ENCODE measurements around the gene FBF1. TPM values are rescaled to one million over a fixed set of nuclear protein-coding genes. Genes with fewer than 3 reads are reported as not detected.

The FBF1 gene
- total and polyA plus RNA-seq, 4 experiments from 2014 or later = 3.7 to 42.7 (median 21.8) TPM

GRCh38 chr17:75900691-75901533 is 39.9 kb downstream of the FBF1 start:
- Mint-ChIP-seq H3K36me3 (peaks cover 4 to 38% of the 10 kb centered on the region in 2 donors), H3K4me1 (peaks cover 8 to 21% (median 12%) of the 10 kb centered on the region in 4 donors), H3K27me3 (no peaks in the 10 kb centered on the region), H3K4me3 (no peak overlapping the region), H3K27ac (peak overlapping the region in 1 of 7 donors; percentile 64), H3K9me3 (no peaks in the 10 kb centered on the region)
- no peaks in the 10 kb centered on the region for H3K9me3 ChIP-seq (ENCODE audit: control insufficient read depth in 1 of 2, low read length in 2 of 2)
- H3K27me3 ChIP-seq (ENCODE audit: insufficient read depth, low read length) = no peaks in the 10 kb centered on the region
- peaks cover 30% of the 10 kb centered on the region for H3K36me3 ChIP-seq (ENCODE audit: insufficient read depth, low read length)
- H3K27ac ChIP-seq (ENCODE audit: low read depth, low read length) = no peak overlapping the region
- peaks cover 24% of the 10 kb centered on the region for H3K4me1 ChIP-seq (ENCODE audit: insufficient read depth, low read length)
- H3K4me3 ChIP-seq (ENCODE audit: low read length in 2 of 2) = no peak overlapping the region
- ChIA-PET POLR2A (ENCODE audit: partially characterized antibody) (interaction anchor here (0.6 to 18.1 kb wide), 4 partner anchors 24 to 771 kb away, joined by 3 to 337 read pairs (median 64); partner anchors contain the start of genes TRIM47 and WBP2), CTCF (ENCODE audit: partially characterized antibody) (interaction anchor here (0.7 to 1.5 kb wide), 4 partner anchors 10 to 95 kb away, joined by 3 to 5 read pairs (median 4); partner anchors contain the start of gene TRIM47)
- intact Hi-C loops (cut with micrococcal nuclease) = loop anchor here (10.0 kb wide), 1 partner anchor 364 kb away; the partner anchor contains the start of gene UBALD2
- DNase-seq = no peak

GRCh38 chr17:75899767-75900468 is 40.9 kb downstream of the FBF1 start:
- H3K4me3 ChIP-seq (ENCODE audit: low read length in 2 of 2) = no peak overlapping the region
- H3K27me3 ChIP-seq (ENCODE audit: insufficient read depth, low read length) = no peaks in the 10 kb centered on the region
- ChIA-PET CTCF (ENCODE audit: partially characterized antibody) (interaction anchor here (0.7 to 1.5 kb wide), 6 partner anchors 9 to 114 kb away, joined by 3 to 5 read pairs (median 4); partner anchors contain the start of gene TRIM47), POLR2A (ENCODE audit: partially characterized antibody) (interaction anchor here (0.9 to 18.1 kb wide), 3 partner anchors 23 to 56 kb away, joined by 3 to 337 read pairs (median 123); partner anchors contain the start of genes TRIM47 and WBP2)
- Mint-ChIP-seq H3K4me1 (peaks cover 16 to 26% (median 21%) of the 10 kb centered on the region in 4 donors), H3K4me3 (no peak overlapping the region), H3K27ac (no peak overlapping the region), H3K36me3 (peaks cover 4 to 38% of the 10 kb centered on the region in 2 donors), H3K27me3 (no peaks in the 10 kb centered on the region), H3K9me3 (no peaks in the 10 kb centered on the region)
- no peak for DNase-seq
- H3K9me3 ChIP-seq (ENCODE audit: control insufficient read depth in 1 of 2, low read length in 2 of 2) = no peaks in the 10 kb centered on the region
- peaks cover 30% of the 10 kb centered on the region for H3K36me3 ChIP-seq (ENCODE audit: insufficient read depth, low read length)
- peaks cover 29% of the 10 kb centered on the region for H3K4me1 ChIP-seq (ENCODE audit: insufficient read depth, low read length)
- H3K27ac ChIP-seq (ENCODE audit: low read depth, low read length) = no peak overlapping the region
- intact Hi-C loops (cut with micrococcal nuclease) = loop anchor here (10.0 kb wide), 1 partner anchor 365 kb away; the partner anchor contains the start of gene UBALD2

GRCh38 chr17:75899353-75899752 is 41.5 kb downstream of the FBF1 start:
- Mint-ChIP-seq H3K9me3 (no peaks in the 10 kb centered on the region), H3K36me3 (peaks cover 4 to 37% of the 10 kb centered on the region in 2 donors), H3K4me1 (peaks cover 17 to 27% (median 23%) of the 10 kb centered on the region in 4 donors), H3K27me3 (no peaks in the 10 kb centered on the region), H3K27ac (peak overlapping the region in 2 of 7 donors; percentile 25 to 84), H3K4me3 (peak overlapping the region in 1 of 8 donors; percentile 6)
- intact Hi-C loops (cut with micrococcal nuclease) = no loop called here
- ChIA-PET POLR2A (ENCODE audit: partially characterized antibody) (interaction anchor here (4.7 to 18.1 kb wide), 3 partner anchors 22 to 53 kb away, joined by 79 to 337 read pairs (median 123); partner anchors contain the start of genes TRIM47, UNC13D and WBP2), CTCF (ENCODE audit: partially characterized antibody) (interaction anchor here (0.8 to 1.5 kb wide), 4 partner anchors 9 to 115 kb away, joined by 3 to 4 read pairs (median 3); no protein-coding TSS in a partner anchor)
- DNase-seq = no peak
- Histone ChIP-seq H3K4me1 (ENCODE audit: insufficient read depth, low read length) (peaks cover 33% of the 10 kb centered on the region), H3K9me3 (ENCODE audit: control insufficient read depth in 1 of 2, low read length in 2 of 2) (no peaks in the 10 kb centered on the region), H3K27ac (ENCODE audit: low read depth, low read length) (no peak overlapping the region), H3K4me3 (ENCODE audit: low read length in 2 of 2) (no peak overlapping the region), H3K27me3 (ENCODE audit: insufficient read depth, low read length) (no peaks in the 10 kb centered on the region), H3K36me3 (ENCODE audit: insufficient read depth, low read length) (peaks cover 30% of the 10 kb centered on the region)

GRCh38 chr17:75898791-75899190 is 42.1 kb downstream of the FBF1 start:
- H3K9me3 Mint-ChIP-seq = no peaks in the 10 kb centered on the region
- H3K36me3 Mint-ChIP-seq = peaks cover 4 to 36% of the 10 kb centered on the region in 2 donors
- peak overlapping the region in 1 of 8 donors; percentile 85 for H3K4me3 Mint-ChIP-seq
- H3K4me1 Mint-ChIP-seq = peaks cover 21 to 27% (median 24%) of the 10 kb centered on the region in 4 donors
- no peak overlapping the region for H3K27ac ChIP-seq (ENCODE audit: low read depth, low read length)
- H3K4me1 ChIP-seq (ENCODE audit: insufficient read depth, low read length) = peaks cover 34% of the 10 kb centered on the region
- no peaks in the 10 kb centered on the region for H3K27me3 Mint-ChIP-seq
- no peak overlapping the region for H3K4me3 ChIP-seq (ENCODE audit: low read length in 2 of 2)
- H3K27me3 ChIP-seq (ENCODE audit: insufficient read depth, low read length) = no peaks in the 10 kb centered on the region
- ChIA-PET POLR2A (ENCODE audit: partially characterized antibody) (interaction anchor here (3.1 to 18.1 kb wide), 5 partner anchors 22 to 145 kb away, joined by 14 to 337 read pairs (median 79); partner anchors contain the start of genes TRIM47, UNC13D and WBP2), CTCF (ENCODE audit: partially characterized antibody) (interaction anchor here (0.8 to 1.3 kb wide), 4 partner anchors 53 to 145 kb away, joined by 3 read pairs; no protein-coding TSS in a partner anchor)
- intact Hi-C loops (cut with micrococcal nuclease) = no loop called here
- no peaks in the 10 kb centered on the region for H3K9me3 ChIP-seq (ENCODE audit: control insufficient read depth in 1 of 2, low read length in 2 of 2)
- no peak for DNase-seq
- peaks cover 30% of the 10 kb centered on the region for H3K36me3 ChIP-seq (ENCODE audit: insufficient read depth, low read length)
- H3K27ac Mint-ChIP-seq = peak overlapping the region in 1 of 7 donors; percentile 84

- Mint-ChIP-seq H3K9me3 (no peaks in the 10 kb centered on the region), H3K27me3 (no peaks in the 10 kb centered on the region), H3K27ac (peak overlapping the region in 5 of 7 donors; percentile 19 to 86 (median 80)), H3K36me3 (peaks cover 4 to 38% of the 10 kb centered on the region in 2 donors), H3K4me3 (peak overlapping the region in 6 of 8 donors; percentile 74 to 85 (median 80)), H3K4me1 (peaks cover 22 to 28% (median 25%) of the 10 kb centered on the region in 4 donors)
- Histone ChIP-seq H3K4me1 (ENCODE audit: insufficient read depth, low read length) (peaks cover 28% of the 10 kb centered on the region), H3K27me3 (ENCODE audit: insufficient read depth, low read length) (no peaks in the 10 kb centered on the region), H3K36me3 (ENCODE audit: insufficient read depth, low read length) (peaks cover 30% of the 10 kb centered on the region), H3K9me3 (ENCODE audit: control insufficient read depth in 1 of 2, low read length in 2 of 2) (no peaks in the 10 kb centered on the region), H3K27ac (ENCODE audit: low read depth, low read length) (no peak overlapping the region), H3K4me3 (ENCODE audit: low read length in 2 of 2) (no peak overlapping the region)
- DNase-seq = peak in 1 of 5 donors; percentile 46
- intact Hi-C loops (cut with micrococcal nuclease) = no loop called here
- ChIA-PET CTCF (ENCODE audit: partially characterized antibody) (interaction anchor here (1.1 to 7.1 kb wide), 6 partner anchors 20 to 144 kb away, joined by 3 to 96 read pairs (median 3); partner anchors contain the start of gene TRIM47), POLR2A (ENCODE audit: partially characterized antibody) (interaction anchor here (2.7 to 18.1 kb wide), 9 partner anchors 21 to 144 kb away, joined by 11 to 337 read pairs (median 44); partner anchors contain the start of genes GALK1, TRIM47, UNC13D and UNK)
Observed at GRCh38 chr17:75898065-75898464, 42.8 kb downstream of the FBF1 start.

DNA sequence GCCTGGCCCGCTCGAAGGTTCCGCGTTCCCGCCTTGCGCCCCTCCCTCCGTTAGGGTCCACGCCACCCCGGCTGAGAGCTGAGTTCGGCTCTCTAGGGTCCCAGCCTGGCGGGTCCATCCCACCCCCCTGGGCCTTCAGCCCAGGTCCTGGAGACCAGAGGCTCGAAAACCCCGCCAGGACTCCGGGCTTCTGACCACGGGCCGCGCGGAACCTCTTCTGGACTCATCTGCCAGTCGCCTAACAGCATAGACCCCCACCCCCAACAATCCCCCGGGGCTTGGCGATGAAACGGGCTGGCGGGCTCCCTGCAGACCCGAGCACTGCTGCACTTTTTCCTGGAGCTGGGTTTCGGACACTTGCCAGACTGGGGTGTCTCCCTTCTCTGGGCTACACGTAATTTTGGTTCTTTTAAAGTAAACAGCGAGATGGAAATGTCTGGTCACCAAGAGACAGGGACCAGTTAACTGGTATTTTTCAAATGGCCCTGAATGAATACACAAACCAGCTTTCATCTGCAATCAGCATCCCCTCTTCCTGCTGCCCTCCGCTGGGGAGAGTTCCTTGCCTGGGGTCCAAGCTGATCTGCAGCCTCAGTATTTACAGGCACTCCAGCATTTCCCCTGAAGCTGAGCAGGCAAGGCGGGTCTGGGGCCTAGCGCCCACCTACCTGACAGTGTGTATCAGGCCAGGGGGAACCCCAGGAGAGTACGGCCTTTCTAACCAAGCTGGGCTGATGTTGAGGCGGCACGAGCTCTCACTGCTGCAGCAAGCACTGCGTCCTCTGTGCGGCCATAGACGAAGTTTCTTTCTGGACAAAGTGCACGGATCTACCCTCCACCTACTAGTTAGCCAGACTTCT is 43.5 kb downstream of the FBF1 start:
- Mint-ChIP-seq H3K27ac (peak overlapping the region in 6 of 7 donors; percentile 43 to 86 (median 80)), H3K27me3 (no peaks in the 10 kb centered on the region), H3K36me3 (peaks cover 4 to 37% of the 10 kb centered on the region in 2 donors), H3K4me3 (peak overlapping the region; percentile 66 to 85 (median 77)), H3K9me3 (no peaks in the 10 kb centered on the region), H3K4me1 (peaks cover 22 to 28% (median 25%) of the 10 kb centered on the region in 4 donors)
- Histone ChIP-seq H3K4me1 (ENCODE audit: insufficient read depth, low read length) (peaks cover 28% of the 10 kb centered on the region), H3K27ac (ENCODE audit: low read depth, low read length) (peak overlapping the region; percentile 55), H3K4me3 (ENCODE audit: low read length in 2 of 2) (peak overlapping the region in 1 of 2 donors; percentile 64), H3K36me3 (ENCODE audit: insufficient read depth, low read length) (peaks cover 30% of the 10 kb centered on the region), H3K27me3 (ENCODE audit: insufficient read depth, low read length) (no peaks in the 10 kb centered on the region), H3K9me3 (ENCODE audit: control insufficient read depth in 1 of 2, low read length in 2 of 2) (no peaks in the 10 kb centered on the region)
- intact Hi-C loops (cut with micrococcal nuclease) = loop anchor here (2.0 kb wide), 2 partner anchors 43 to 119 kb away; partner anchors contain the start of gene FBF1
- no peak for DNase-seq
- POLR2A ChIA-PET (ENCODE audit: partially characterized antibody) = interaction anchor here (0.7 to 18.1 kb wide), 24 partner anchors 8 to 231 kb away, joined by 3 to 337 read pairs (median 6); partner anchors contain the start of genes ACOX1, CDK3, FBF1 and GALK1
- CTCF ChIA-PET (ENCODE audit: partially characterized antibody) = interaction anchor here (1.1 to 7.1 kb wide), 17 partner anchors 8 to 144 kb away, joined by 3 to 96 read pairs (median 8); partner anchors contain the start of genes GALK1, MRPL38, TRIM47 and UNC13D

Measured in CD4-positive, alpha-beta memory T cell (primary cell).